Measurements from ENCODE around the gene DENND1A.
"Not testable (repeated sequence)": the region's sequence is repeated elsewhere in the genome, so short reads cannot be mapped to it uniquely, and the experiment has no call there.

Gene DENND1A

GRCh38 chr9:123946101-123946821 lies 16.3 kb upstream of the DENND1A start:
- no peak for DNase-seq

- no peak for DNase-seq
Observed at GRCh38 chr9:123945532-123945931, 15.6 kb upstream of the DENND1A start.

DNA sequence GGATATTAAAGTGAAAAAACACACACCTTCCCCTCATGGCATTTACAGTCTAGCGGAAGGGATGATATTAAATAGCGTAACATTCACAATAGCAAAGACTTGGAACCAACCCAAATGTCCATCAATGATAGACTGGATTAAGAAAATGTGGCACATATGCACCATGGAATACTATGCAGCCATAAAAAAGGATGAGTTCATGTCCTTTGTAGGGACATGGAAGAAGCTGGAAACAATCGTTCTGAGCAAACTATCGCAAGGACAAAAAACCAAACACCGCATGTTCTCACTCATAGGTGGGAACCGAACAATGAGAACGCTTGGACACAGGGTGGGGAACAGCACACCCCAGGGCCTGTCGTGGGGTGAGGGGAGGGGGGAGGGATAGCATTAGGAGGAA lies 14.5 kb upstream of the DENND1A start:
- DNase-seq: not testable (repeated sequence)

DNA sequence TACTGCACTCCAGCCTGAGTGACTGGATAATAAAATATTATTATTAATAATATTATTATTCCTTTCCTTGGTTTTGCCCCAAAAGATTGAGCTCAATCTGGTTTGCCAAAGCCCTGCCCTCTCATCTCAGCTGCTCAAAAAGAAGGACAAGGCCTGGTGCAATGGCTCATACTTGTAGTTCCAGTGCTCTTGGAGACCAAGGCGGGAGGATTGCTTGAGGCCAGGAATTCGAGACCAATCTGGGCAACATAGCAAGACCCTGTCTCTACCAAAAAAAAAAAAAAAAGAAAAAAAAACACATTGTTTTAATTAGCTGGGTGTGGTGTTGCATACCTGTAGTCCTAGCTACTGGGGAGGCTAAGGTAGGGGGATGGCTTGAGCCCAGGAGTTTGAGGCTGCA lies 13.7 kb upstream of the DENND1A start:
- no peak for DNase-seq

GRCh38 chr9:123942542-123942941 lies 12.6 kb upstream of the DENND1A start:
- DNase-seq: no peak

GRCh38 chr9:123941524-123942070 lies 11.7 kb upstream of the DENND1A start:
- no peak for DNase-seq

GRCh38 chr9:123940721-123941523 lies 11.0 kb upstream of the DENND1A start:
- DNase-seq: no peak

DNA sequence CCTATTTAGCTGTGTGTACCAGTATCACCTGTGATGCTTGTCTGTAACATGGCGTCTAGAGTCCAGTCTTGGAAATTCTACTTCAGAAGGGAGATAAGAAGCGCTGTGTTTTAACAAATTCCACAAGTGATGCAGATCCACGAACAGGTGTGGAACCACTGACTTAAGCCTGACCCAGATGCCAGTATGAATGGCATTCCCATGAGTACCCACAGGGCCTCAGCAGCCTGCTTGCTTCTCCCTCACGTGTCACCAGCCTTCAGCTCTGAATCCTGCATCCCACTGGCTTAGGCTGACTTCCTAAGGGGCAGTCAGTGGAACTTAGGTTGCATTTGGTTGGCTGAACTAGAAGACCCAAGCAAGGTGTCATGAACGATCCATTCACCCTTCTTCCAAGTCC lies 8.5 kb upstream of the DENND1A start:
- DNase-seq: no peak

DNA sequence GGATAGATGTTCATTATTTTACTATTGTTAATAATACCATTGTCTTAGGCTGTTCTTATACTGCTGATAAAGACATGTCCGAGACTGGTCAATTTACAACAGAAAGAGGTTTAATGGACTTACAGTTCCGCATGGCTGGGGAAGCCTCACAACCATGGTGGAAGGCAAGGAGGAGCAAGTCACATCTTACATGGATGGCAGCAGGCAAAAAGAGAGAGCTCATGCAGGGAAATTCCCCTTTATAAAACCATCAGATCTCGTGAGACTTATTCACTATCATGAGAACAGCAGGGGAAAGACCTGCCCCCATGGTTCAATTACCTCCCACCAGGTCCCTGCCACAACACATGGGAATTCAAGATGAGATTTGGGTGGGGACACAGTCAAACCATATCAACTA lies 6.6 kb upstream of the DENND1A start:
- DNase-seq: not testable (repeated sequence)

GRCh38 chr9:123933440-123934212 lies 3.7 kb upstream of the DENND1A start:
- no peak for DNase-seq

DNA sequence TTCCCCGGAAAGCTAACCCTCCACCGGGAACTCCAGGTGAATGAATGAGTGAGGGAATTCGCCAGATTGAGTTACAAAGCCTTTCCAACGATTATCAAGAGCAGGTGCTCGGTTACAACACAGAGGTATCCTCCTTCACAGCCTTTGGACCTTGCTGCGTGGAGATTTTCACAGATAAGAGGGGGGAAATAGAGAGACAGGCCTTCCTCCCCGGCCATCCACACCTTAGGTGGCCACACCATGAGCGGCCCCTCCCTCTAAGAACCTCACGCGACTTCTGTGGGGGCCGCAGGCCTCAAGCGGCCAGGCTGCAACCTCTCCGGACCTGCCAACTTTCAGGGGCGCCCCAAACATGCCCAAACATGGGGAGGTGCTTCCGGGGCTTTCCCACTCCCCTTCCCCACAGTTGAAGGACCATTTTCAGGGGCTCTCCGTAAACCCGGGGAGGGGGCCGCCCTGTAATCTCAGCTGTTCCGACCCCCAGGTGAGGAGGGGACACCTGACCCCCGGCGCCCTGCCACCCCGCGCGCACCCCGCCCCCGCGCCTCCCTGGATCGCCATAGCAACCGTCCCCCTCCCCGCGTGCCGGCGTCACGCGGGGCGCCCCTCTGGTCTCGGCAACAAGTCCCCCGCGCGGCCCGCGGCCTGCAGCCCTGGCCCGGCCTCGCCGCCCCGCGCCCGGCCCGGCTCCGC lies 603 bp downstream of the DENND1A start:
- DNase-seq: no peak

DNA sequence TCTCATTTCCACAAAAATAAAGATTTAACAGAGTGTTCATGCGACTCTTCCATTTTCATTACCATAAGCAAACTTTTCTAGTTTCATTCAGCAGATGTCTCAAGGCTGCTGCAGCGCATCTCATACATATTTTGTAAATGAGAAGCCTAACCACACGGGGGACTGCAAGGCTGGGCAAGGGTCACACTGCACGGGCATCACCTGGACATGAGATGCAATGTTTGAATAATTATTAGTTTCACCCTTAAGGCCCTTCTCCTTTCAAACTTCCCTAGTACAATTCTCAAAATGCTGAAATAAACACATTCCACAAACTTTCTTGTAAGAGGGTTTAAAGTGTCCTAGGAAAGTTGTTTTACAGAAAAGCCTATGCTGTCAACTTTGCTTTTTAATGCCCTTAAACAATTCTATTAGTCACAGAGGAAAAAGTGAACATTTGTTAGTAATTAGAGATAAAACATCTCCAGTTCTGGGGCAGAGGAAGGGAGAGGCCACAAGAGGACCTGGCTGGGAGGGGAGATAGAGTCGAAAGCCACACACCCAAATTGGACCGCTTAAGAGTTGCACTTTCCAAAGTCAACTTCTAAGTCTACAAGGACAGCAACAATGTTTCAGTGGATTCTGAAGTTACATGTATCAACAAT lies 1.3 kb downstream of the DENND1A start:
- DNase-seq: no peak

GRCh38 chr9:123927625-123928532 lies 2.0 kb downstream of the DENND1A start:
- DNase-seq: no peak

- no peak for DNase-seq
Observed at GRCh38 chr9:123926941-123927340, 3.0 kb downstream of the DENND1A start.

DNA sequence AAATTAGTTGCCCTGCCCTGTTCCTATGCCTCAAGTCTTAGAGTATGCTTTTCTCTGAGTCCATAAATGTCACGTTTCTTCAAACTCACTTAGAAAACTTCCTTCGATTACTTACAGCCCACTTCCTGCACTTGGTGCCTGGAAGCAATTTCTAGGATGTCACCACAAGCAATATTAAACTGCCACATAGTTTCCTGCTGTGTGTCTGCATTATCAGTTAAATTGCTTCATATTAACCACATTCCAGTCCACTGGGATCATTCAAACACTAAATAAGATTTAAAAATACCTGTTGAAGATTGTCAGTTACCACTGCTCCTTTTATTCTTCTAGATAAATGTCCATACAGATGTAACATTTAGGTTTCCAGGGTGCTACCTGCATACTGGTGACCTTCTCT lies 4.1 kb downstream of the DENND1A start:
- no peak for DNase-seq

- no peak for DNase-seq
Observed at GRCh38 chr9:123925161-123925560, 4.8 kb downstream of the DENND1A start.

DNA sequence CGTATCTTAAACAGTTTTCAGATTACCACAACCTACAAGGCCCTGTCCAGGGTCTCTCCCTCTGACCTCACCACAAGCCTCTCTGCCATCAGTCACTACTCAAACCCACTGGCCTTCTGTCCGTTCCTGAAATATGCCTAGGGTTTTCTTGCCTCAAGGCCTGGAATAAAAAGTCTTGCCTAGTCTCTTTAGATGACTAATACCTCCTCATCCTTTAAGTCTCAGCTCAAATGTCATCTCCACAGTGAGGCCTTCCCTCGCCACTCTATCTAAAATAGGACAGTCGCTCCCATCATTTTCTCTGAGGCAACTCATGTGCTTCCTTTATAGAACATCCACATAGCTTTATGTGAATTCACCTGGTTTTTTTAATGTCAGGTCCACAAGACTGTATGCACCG lies 5.2 kb downstream of the DENND1A start:
- no peak for DNase-seq

DNA sequence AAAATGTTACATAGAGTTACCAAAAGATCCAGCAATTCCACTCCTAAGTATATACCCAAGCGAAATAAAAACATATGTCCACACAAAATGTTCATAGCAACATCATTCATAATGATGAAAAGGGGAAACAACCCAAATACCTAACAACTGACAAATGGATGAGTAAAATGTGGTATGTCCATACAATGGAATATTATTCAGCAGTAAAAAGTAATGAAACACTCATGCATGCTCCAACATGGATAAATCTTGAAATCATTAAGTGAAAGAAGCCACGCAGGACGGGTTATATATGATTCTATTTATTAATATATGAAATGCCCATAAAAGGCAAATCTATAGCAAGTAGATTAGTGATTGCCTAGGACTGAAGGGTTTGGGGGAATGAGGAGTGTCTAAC lies 6.0 kb downstream of the DENND1A start:
- no peak for DNase-seq

- no peak for DNase-seq
Observed at GRCh38 chr9:123923377-123923776, 6.5 kb downstream of the DENND1A start.

DNA sequence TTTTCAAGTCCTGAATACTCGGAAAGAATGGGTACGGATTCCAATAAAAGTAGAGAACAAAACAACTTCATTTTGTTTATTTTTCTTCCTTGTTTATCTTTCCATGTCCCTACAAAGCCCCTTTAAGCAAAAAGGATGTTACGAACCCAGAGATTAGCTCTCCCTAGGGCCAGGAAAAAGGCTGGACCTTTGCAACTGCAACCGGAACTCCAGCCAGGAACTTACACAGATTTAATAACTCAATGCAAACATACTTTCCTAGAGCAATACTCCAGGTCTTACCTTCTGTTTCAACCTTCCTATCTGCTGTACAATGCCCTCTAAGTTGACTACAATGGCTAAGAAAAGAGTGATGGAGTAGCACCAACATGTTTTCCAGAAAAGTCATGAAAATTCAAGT lies 7.0 kb downstream of the DENND1A start:
- no peak for DNase-seq

- no peak for DNase-seq
Observed at GRCh38 chr9:123922431-123922830, 7.5 kb downstream of the DENND1A start.

All from COR-L47 (cell line).